HuH-7.5 (cell line): ENCODE results near the gene PIGQ.
A peak's percentile ranks its signal among the peaks of the same experiment; 100 is the strongest.

Source experiments
- DNase-seq: peaks from one replicate; pipeline ENCODE4 v3.0.0; 2011; ENCODE audit warnings: low spot score

PIGQ gene

GRCh38 chr16:569445-570254 is at the start of gene PIGQ:
TSS of gene PIGQ (plus strand) at chr16:569968. CDS start at chr16:574075, 4,107 bp downstream.
- peak; percentile 96 for DNase-seq

- no peak for DNase-seq
Observed at GRCh38 chr16:520847-521246, 48.9 kb upstream of the PIGQ start.

DNA sequence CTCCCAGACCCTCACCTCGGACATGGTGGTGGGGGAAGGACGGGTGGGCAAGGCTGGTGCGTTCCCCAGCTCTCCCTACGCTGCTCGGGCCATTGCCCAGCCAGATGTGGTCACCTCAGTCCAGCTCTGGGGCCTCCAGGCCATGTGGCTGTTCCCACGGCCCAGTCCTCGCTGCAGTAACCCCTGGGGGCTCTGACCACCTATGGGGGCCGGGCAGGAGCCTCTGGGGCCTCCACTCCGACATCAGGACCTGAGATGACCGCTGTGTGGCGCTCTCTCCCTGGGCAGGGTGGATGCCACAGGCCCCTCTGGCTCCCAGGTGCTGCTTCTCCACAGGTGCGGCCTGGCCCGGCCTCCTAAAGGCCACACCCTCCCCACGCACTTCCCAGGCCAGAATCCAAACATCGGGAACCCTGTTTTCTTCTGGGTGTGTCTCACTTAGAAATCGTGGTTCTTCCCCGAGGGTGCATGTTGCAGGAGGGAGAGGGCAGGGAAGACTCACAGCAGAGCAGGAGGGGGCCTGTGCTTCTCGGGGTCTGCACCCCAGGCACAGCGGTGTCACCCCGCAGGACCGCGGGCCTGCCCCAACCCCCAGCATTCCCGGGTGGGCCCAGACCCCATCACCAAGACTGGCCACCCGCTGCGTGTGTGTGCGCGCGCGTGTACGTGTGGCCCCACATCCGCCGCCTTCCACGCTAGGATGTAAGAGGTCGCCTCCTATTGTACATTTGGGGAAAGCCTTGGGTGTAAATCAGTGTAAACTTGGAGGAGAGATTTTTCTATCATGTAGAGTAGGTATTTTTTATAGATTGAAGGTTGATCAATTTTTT is 48.2 kb upstream of the PIGQ start:
- no peak for DNase-seq

- no peak for DNase-seq
Observed at GRCh38 chr16:522320-523096, 47.3 kb upstream of the PIGQ start.

- no peak for DNase-seq
Observed at GRCh38 chr16:523097-523741, 46.5 kb upstream of the PIGQ start.

DNA sequence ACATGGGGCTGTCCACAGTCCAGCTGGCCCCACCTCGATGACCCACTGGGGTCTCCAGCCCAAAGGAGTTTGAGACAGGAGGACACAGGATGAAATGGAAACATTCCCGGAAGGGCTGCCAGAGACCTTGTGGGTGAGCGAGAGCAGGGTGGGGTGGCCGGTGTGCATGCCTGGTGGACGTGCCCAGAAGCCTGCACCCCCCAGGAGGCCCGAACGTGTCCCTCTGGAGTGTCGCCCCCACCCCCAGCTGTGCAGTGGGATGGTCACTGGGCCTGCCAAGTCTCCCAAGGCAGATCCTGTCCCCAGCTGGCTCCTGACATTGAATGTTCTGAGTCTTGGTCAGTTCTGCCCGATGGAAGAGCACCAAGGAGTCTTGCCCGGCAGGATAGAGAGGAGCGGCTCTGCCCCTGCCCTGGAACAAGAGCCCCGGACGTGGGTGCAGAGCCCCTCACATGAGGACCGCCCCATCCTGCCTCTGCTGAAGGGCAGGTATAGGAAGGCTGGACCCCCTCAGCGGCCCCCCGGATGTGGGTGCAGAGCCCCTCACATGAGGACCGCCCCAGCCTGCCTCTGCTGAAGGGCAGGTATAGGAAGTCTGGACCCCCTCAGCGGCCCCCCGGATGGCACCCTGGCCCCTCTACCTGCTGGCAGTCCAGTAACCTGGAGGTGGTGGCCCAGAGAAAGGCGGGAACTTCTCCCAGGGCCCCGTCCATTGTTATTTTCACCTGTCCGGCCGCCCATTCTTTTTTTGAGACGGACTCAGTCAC is 45.3 kb upstream of the PIGQ start:
- DNase-seq, result no peak

DNA sequence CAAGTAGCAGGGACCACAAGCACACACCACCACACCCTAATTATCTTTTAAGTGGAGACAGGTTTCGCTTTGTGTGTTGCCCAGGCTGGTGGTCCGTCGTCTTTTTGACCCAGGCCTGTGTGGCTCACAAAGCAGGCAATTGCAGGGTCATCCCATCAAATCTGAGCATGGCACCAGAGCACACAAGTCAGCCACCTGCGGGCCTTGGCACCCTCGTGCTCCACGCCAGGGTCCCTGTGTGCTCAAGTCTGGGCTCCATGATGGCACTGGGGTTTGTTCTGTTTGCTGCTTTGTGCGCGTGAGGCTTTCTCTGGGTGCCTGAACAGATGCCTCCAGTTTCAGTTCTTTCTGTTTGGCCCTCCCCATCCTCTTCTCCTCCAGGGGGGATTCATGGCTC is 44.6 kb upstream of the PIGQ start:
- no peak for DNase-seq

GRCh38 chr16:525520-526180 is 44.1 kb upstream of the PIGQ start:
- DNase-seq, result no peak

GRCh38 chr16:526181-527014 is 43.4 kb upstream of the PIGQ start:
- DNase-seq, result no peak

GRCh38 chr16:527015-527903 is 42.5 kb upstream of the PIGQ start, which contains the start of gene CAPN15:
TSS of gene CAPN15 (plus strand) at chr16:527712. CDS start at chr16:546839, 19,127 bp downstream.
- DNase-seq, result peak; percentile 72

- DNase-seq, result no peak
Observed at GRCh38 chr16:528111-529011, 41.4 kb upstream of the PIGQ start.

DNA sequence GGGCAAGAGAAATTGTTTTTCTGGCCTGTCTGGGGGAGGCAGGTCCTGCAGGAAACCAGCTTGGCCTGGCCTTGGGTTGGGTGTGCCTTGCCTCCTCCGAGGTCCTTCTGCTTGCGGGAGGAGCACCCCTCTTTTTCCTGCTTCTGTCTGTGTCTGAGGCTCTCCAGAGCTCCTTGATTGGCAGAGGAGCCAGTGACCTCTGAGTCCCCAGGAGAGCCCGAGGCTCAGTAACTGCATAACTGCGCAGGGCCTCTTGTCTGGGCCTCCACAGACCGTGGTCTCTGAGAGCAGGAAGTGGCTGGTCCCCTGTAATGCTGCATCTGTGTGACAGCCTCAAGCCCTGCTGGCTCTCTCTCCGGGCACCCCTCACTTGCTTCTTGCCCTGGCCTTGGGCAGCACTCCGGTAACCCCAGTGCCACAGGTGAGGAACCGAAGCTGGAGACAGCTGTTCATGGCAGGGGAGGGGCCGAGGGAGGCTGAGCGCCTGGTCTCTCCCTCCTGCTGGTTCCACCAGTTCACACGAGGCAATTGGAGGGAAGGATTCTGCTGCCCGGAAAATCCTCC is 40.7 kb upstream of the PIGQ start:
- DNase-seq, result no peak

DNA sequence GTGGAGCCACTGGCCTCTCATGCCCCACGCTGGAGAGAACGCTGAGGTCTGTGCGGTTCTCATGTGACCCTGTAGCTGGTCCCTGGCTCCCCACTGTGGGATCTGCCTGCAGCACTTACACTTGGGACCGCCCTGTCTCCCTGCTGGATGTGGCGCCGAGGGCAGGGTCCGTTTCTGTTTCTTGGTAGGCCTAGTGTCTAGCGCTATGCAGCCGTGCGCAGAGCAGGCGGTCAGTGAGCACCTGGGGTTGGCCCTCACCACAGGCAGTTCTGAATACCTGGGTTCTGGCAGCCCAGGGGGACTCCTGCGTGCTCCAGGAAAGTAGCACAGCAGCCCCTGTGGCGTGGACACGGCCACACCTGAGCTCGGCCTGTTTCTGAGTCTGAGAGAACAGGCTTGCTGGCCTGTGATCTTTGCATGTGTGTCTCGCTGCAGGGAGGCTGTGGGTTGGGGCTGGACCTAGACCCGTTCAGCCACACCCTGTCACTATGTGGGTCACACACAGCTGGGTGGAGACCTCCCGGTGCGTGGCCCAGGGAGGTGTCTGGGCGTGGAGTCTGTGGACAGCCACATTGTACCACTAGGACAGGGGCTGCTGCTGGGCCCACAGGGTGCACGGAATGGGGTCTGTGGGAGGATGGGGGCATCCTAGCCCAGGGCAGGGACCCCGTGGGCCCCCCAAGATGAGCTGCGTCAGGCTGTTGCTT is 39.5 kb upstream of the PIGQ start:
- DNase-seq, result no peak

GRCh38 chr16:531494-532125 is 38.2 kb upstream of the PIGQ start:
- no peak for DNase-seq

GRCh38 chr16:533391-534123 is 36.2 kb upstream of the PIGQ start:
- peak; percentile 90 for DNase-seq
